Activated CD8-positive, alpha-beta T cell treated with anti-CD3 and anti-CD28 coated beads for 36 hours (primary cell): ENCODE results near the gene CHRNE. TPM values are rescaled to one million over a fixed set of nuclear protein-coding genes. Genes with fewer than 3 reads are reported as not detected.
"Not testable (repeated sequence)": the region's sequence is repeated elsewhere in the genome, so short reads cannot be mapped to it uniquely, and the experiment has no call there.

ENCODE experiments used
- ATAC-seq: fragments of 200-7000 bp; cut with Tn5 transposase; one replicate; pipeline ENCODE4 v1.10.0; 2021; ENCODE audit warnings: mild to moderate bottlenecking, moderate library complexity
- CTCF ChIA-PET: fragments of 350-600 bp; sonication (Branson Sonifier 250); formaldehyde crosslinking; loops from one replicate; lab custom pipeline; 2021; ENCODE audit warnings: antibody characterized with exemption; lab: Charles Lee
- POLR2A ChIA-PET: fragments of 350-600 bp; sonication (Branson Sonifier 250); formaldehyde crosslinking; loops from one replicate; lab custom pipeline; 2021; ENCODE audit warnings: antibody characterized with exemption; lab: Charles Lee
- DNase-seq: peaks from one replicate; pipeline ENCODE4 v3.0.0-alpha.2; 2020
- H3K27ac Mint-ChIP-seq: one replicate; pipeline ENCODE4 v1.8.0; 2021; ENCODE audit warnings: mild to moderate bottlenecking, mixed read lengths
- H3K27me3 Mint-ChIP-seq: one replicate; pipeline ENCODE4 v1.8.0; 2021; ENCODE audit warnings: mixed read lengths
- H3K36me3 Mint-ChIP-seq: one replicate; pipeline ENCODE4 v1.8.0; 2021; ENCODE audit warnings: low read depth, mixed read lengths
- H3K4me1 Mint-ChIP-seq: one replicate; pipeline ENCODE4 v1.8.0; 2021; ENCODE audit warnings: low read depth, mixed read lengths
- H3K4me3 Mint-ChIP-seq: one replicate; pipeline ENCODE4 v1.8.0; 2021; ENCODE audit warnings: mild to moderate bottlenecking, moderate library complexity, mixed read lengths
- H3K9me3 Mint-ChIP-seq: one replicate; pipeline ENCODE4 v1.8.0; 2021; ENCODE audit warnings: mixed read lengths
- CTCF ChIP-seq: fragments of 200-600 bp; IDR thresholded peaks from one replicate; pipeline ENCODE4 v1.8.0; 2022; ENCODE audit warnings: antibody characterized with exemption, mild to moderate bottlenecking
- intact Hi-C: fragments of 100-400 bp; cut with micrococcal nuclease; formaldehyde crosslinking; loops from one replicate; pipeline ENCODE4 v1.10.0; 2022
- total RNA-seq, 2 experiments: library from RNA; stranded (reverse); gene quantifications; one replicate each; pipeline ENCODE4 v1.2.3, GENCODE V29; 2021

CHRNE gene
- total RNA-seq, 2 experiments from 2014 or later, result 0.45 to 0.78 TPM

DNA sequence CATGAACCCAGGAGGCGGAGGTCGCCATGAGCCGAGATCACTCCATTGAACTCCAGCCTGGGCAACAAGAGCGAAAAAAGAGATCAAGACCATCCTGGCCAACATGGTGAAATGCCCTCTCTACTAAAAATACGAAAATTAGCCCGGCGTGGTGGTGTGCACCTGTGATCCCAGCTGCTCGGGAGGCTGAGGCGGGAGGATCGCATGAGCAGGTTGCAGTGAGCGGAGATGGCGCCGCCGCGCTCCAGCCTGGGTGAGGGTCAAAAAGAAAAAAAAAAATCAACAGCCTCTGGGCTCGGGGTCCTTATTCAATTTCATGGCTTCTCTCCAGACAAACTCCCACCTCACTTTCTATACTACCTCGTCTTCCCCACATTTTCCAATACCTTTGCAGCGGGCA, 26.0 kb upstream of the CHRNE start:
- Mint-ChIP-seq H3K27ac (no peak overlapping the region), H3K36me3 (peaks cover 14% of the 10 kb centered on the region), H3K27me3 (no peaks in the 10 kb centered on the region), H3K4me1 (peaks cover 4% of the 10 kb centered on the region), H3K4me3 (no peak overlapping the region), H3K9me3 (no peaks in the 10 kb centered on the region)
- no peak for ATAC-seq
- ChIA-PET CTCF (interaction anchor here (1.0 kb wide), 1 partner anchor 26 kb away, joined by 3 read pairs; the partner anchor contains the start of gene CHRNE), POLR2A (interaction anchor here (2.9 kb wide), 1 partner anchor 10 kb away, joined by 10 read pairs; the partner anchor contains the start of genes RNF167 and SLC25A11)
- DNase-seq, result no peak
- intact Hi-C loops, result no loop called here
- no peak for TF ChIP-seq CTCF

- not testable (repeated sequence) for ATAC-seq, H3K27ac Mint-ChIP-seq
- CTCF ChIA-PET, result interaction anchor here (1.8 kb wide), 1 partner anchor 17 kb away, joined by 4 read pairs; no protein-coding TSS in a partner anchor
Observed at GRCh38 chr17:4926577-4927335, 23.9 kb upstream of the CHRNE start.

DNA sequence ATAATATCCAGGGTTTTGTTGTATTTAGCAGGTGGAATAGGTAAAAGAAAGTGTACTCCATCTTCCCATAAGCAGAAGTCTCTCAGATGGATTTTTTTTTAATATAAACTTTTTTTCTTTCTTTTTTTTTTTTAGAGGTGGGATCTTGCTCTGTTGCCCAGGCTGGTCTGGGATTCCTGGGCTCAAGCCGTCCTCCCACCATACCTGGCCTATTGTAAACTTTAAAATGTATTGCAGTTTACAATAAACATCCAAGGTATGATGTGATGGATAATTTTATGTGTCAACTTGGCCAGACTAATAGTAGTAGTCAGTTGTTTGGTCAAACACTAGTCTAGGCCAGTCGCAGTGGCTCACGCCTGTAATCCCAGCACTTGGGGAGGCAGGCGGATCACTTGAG, 18.4 kb upstream of the CHRNE start:
- Mint-ChIP-seq H3K4me1 (no peaks in the 10 kb centered on the region), H3K27ac (no peak overlapping the region), H3K4me3 (no peak overlapping the region), H3K9me3 (no peaks in the 10 kb centered on the region), H3K27me3 (no peaks in the 10 kb centered on the region), H3K36me3 (no peaks in the 10 kb centered on the region)
- POLR2A ChIA-PET, result interaction anchor here (3.4 kb wide), 1 partner anchor 17 kb away, joined by 19 read pairs; the partner anchor contains the start of genes RNF167 and SLC25A11
- DNase-seq, result no peak
- CTCF ChIA-PET, result interaction anchor here (0.6 kb wide), 1 partner anchor 14 kb away, joined by 3 read pairs; no protein-coding TSS in a partner anchor
- intact Hi-C loops, result no loop called here
- no peak for TF ChIP-seq CTCF
- ATAC-seq, result no peak

More at GRCh38 chr17:4926577-4927335, 23.9 kb upstream of the CHRNE start:
- H3K27me3 Mint-ChIP-seq, intact Hi-C loops, H3K4me1 Mint-ChIP-seq, H3K4me3 Mint-ChIP-seq, H3K9me3 Mint-ChIP-seq, DNase-seq: not testable (repeated sequence)
- peaks cover 12% of the 10 kb centered on the region for H3K36me3 Mint-ChIP-seq
- POLR2A ChIA-PET, result interaction anchor here (1.5 kb wide), 1 partner anchor 13 kb away, joined by 7 read pairs; the partner anchor contains the start of genes RNF167 and SLC25A11

DNA sequence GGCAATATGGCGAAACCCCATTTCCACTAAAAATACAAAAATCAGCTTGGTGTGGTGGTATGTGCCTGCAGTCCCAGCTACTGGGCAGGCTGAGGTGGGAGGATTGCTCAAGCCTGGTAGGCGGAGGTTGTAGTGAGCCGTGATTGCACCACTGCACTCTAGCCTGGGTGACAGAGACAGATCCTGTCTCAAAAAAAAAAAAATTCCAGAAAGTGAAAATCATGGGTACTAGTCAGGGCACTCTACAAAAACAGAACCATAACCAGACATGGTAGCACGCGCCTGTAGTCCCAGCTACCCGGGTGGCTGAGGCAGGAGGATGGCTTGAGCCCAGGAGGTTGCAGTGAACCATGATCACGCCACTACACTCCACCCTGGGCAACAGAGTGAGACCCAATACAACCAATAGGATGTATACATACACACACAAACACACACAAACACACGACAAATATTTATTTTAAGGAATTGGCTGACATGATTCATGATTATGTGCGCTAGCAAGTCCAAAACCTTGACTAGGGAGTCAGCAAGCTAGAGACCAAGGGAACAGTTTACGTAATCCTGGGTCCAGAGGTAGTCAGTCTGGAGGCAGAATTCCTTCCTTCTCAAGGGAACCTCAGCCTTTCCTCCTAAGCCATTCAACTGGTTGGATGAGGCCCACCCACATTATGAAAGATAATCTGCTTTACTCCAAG, 17.6 kb upstream of the CHRNE start:
- POLR2A ChIA-PET, result interaction anchor here (1.1 to 3.4 kb wide), 2 partner anchors 18 to 46 kb away, joined by 3 to 19 read pairs; partner anchors contain the start of genes RNF167, SLC25A11 and SPAG7

More for the DNA sequence above, 17.6 kb upstream of the CHRNE start:
- no peak for ATAC-seq
- H3K9me3 Mint-ChIP-seq, result no peaks in the 10 kb centered on the region
- intact Hi-C loops, result no loop called here
- no peaks in the 10 kb centered on the region for H3K36me3 Mint-ChIP-seq
- CTCF ChIA-PET, result interaction anchor here (1.6 to 2.1 kb wide), 2 partner anchors 11 to 17 kb away, joined by 7 to 9 read pairs; partner anchors contain the start of gene CHRNE
- DNase-seq, result no peak
- no peak overlapping the region for H3K27ac Mint-ChIP-seq
- no peaks in the 10 kb centered on the region for H3K4me1 Mint-ChIP-seq
- H3K27me3 Mint-ChIP-seq, result no peaks in the 10 kb centered on the region
- TF ChIP-seq CTCF, result no peak
- no peak overlapping the region for H3K4me3 Mint-ChIP-seq
